ENCODE measurements around the gene SNRNP40.

SNRNP40 gene

DNA sequence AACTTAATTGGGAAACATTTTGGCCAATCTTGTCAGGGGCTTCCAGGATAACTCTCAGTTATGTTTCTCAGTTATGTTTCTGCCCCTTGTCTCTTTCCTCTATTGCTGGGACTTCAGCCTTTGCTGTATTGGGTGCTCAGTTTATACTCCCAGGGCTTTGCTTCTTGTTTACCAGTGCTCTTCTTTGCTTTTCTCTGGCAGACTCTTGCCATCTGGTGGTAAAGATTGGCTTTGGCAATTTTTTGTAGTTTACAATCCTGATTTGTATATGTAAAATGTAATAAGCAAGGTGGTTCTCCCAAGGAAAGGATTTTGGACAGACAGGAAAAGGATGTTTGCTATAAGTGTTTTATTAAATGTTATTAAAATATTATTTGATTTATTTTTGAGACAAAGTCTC lies 38.4 kb upstream of the SNRNP40 start:
- peak; percentile 78 for TF ChIP-seq CTCF (IDR thresholded peaks at IDR 0.05; ENCODE audit: poor library complexity, severe bottlenecking)
- Histone ChIP-seq H3K27me3 (ENCODE audit: insufficient read depth, poor library complexity, severe bottlenecking) (no peaks in the 10 kb centered on the region), H3K27ac (ENCODE audit: poor library complexity, severe bottlenecking) (no peak overlapping the region), H3K36me3 (ENCODE audit: low read depth) (peaks cover 28% of the 10 kb centered on the region), H3K9me3 (ENCODE audit: severe bottlenecking) (no peaks in the 10 kb centered on the region), H3K4me3 (ENCODE audit: severe bottlenecking) (no peak overlapping the region), H3K4me1 (ENCODE audit: insufficient read depth, poor library complexity, severe bottlenecking) (no peaks in the 10 kb centered on the region)
- no peak for DNase-seq (ENCODE audit: low spot score)
- peak; percentile 64; the same call in 2 of the 3 replicates for ATAC-seq (ENCODE audit: low read depth)

DNA sequence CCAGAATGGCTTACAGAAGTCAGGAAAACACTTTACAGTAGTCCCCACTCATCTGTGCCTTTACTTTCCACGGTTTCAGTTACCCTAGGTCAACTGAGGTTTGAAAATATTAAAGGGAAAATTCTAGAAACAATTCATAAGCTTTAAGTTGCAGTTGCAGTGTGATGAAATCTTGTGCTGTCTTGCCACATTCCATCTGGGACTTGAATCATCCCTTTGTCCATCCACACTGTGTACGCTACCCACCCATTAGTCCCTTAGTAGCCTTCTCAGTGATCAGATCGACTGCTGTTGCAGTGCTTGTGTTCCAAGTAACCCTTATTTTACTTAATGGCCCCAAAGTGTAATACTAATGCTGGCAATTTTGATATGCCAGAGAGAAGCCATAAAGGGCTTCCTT lies 30.8 kb upstream of the SNRNP40 start:
- TF ChIP-seq CTCF (IDR thresholded peaks at IDR 0.05; ENCODE audit: poor library complexity, severe bottlenecking): no peak
- DNase-seq (ENCODE audit: low spot score) (no peak), ATAC-seq (ENCODE audit: low read depth) (peak; percentile 73)
- Histone ChIP-seq H3K4me1 (ENCODE audit: insufficient read depth, poor library complexity, severe bottlenecking) (peaks cover 10% of the 10 kb centered on the region), H3K27ac (ENCODE audit: poor library complexity, severe bottlenecking) (no peak overlapping the region), H3K4me3 (ENCODE audit: severe bottlenecking) (no peak overlapping the region), H3K9me3 (ENCODE audit: severe bottlenecking) (no peaks in the 10 kb centered on the region), H3K36me3 (ENCODE audit: low read depth) (peaks cover 2% of the 10 kb centered on the region; the same call in 1 of the 2 replicates), H3K27me3 (ENCODE audit: insufficient read depth, poor library complexity, severe bottlenecking) (no peaks in the 10 kb centered on the region)

GRCh38 chr1:31326461-31326860 lies 29.9 kb upstream of the SNRNP40 start:
- Histone ChIP-seq H3K27me3 (ENCODE audit: insufficient read depth, poor library complexity, severe bottlenecking) (no peaks in the 10 kb centered on the region), H3K4me3 (ENCODE audit: severe bottlenecking) (no peak overlapping the region), H3K4me1 (ENCODE audit: insufficient read depth, poor library complexity, severe bottlenecking) (peaks cover 10% of the 10 kb centered on the region), H3K9me3 (ENCODE audit: severe bottlenecking) (no peaks in the 10 kb centered on the region), H3K27ac (ENCODE audit: poor library complexity, severe bottlenecking) (no peak overlapping the region), H3K36me3 (ENCODE audit: low read depth) (peaks cover 9% of the 10 kb centered on the region)
- ATAC-seq (ENCODE audit: low read depth): no peak
- no peak for TF ChIP-seq CTCF (IDR thresholded peaks at IDR 0.05; ENCODE audit: poor library complexity, severe bottlenecking)
- DNase-seq (ENCODE audit: low spot score): no peak

DNA sequence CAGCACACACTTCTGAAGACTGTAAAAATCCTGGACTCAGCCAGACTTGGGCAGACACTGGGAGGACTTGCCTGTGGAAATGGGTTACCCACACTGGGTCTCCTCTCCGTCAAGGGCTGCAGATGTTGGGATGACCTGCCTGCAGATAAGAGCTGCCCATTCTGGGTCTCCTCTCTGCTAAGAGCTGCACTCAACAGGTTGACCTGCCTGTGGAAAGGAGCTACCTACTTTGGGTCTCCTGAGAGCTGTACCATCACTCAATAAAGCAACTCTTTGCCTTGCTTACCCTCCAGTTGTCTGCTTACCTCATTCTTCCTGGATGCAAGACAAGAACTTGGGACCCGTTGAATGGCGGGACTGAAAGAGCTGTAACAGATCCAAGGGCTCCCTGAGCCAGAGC lies 28.4 kb upstream of the SNRNP40 start:
- H3K27me3 ChIP-seq (ENCODE audit: insufficient read depth, poor library complexity, severe bottlenecking): no peaks in the 10 kb centered on the region
- H3K9me3 ChIP-seq (ENCODE audit: severe bottlenecking): no peaks in the 10 kb centered on the region
- peaks cover 19% of the 10 kb centered on the region for H3K36me3 ChIP-seq (ENCODE audit: low read depth)
- DNase-seq (ENCODE audit: low spot score): no peak
- no peak overlapping the region for H3K4me3 ChIP-seq (ENCODE audit: severe bottlenecking)
- TF ChIP-seq CTCF (IDR thresholded peaks at IDR 0.05; ENCODE audit: poor library complexity, severe bottlenecking): no peak
- peaks cover 10% of the 10 kb centered on the region for H3K4me1 ChIP-seq (ENCODE audit: insufficient read depth, poor library complexity, severe bottlenecking)
- H3K27ac ChIP-seq (ENCODE audit: poor library complexity, severe bottlenecking): no peak overlapping the region
- ATAC-seq (ENCODE audit: low read depth): no peak

DNA sequence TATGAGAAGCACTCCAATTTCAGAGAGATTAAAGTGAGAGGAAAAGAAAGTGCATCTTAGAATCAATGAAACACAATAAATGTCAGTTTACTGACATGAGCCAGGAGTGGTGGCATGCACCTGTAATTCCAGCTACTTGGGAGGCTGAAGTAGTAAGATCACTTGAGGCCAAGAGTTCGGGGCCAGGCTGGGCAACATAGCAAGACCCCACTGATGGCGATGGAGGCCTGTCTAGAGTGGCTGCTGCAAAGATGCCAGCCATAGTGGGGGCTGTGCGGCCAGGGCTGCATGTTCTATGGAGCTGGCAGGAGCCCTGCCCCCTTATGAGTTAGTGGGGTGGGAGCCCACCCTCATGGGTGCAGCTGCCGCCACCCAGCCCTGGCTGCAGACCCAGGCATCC lies 27.5 kb upstream of the SNRNP40 start:
- Histone ChIP-seq H3K4me1 (ENCODE audit: insufficient read depth, poor library complexity, severe bottlenecking) (peaks cover 10% of the 10 kb centered on the region), H3K9me3 (ENCODE audit: severe bottlenecking) (no peaks in the 10 kb centered on the region), H3K27ac (ENCODE audit: poor library complexity, severe bottlenecking) (no peak overlapping the region), H3K4me3 (ENCODE audit: severe bottlenecking) (no peak overlapping the region), H3K27me3 (ENCODE audit: insufficient read depth, poor library complexity, severe bottlenecking) (no peaks in the 10 kb centered on the region), H3K36me3 (ENCODE audit: low read depth) (peaks cover 28% of the 10 kb centered on the region)
- no peak for DNase-seq (ENCODE audit: low spot score)
- ATAC-seq (ENCODE audit: low read depth): no peak
- no peak for TF ChIP-seq CTCF (IDR thresholded peaks at IDR 0.05; ENCODE audit: poor library complexity, severe bottlenecking)
